Ovary (tissue), 9 donors: Measurements from ENCODE around the gene FALEC. TPM values are rescaled to one million over a fixed set of nuclear protein-coding genes. Genes with fewer than 3 reads are reported as not detected.

Experiments used
- DNase-seq, 5 donors: peaks; one replicate each; pipeline ENCODE4 v3.0.0-alpha.2; 2019 to 2020
- H3K27ac ChIP-seq, 2 donors: fragments of 200-600 bp; one replicate each; pipeline versions ENCODE4 v1.5.1 to v1.8.0; 2019 to 2022
- H3K27me3 ChIP-seq: fragments of 200-600 bp; one replicate; pipeline ENCODE4 v1.8.0; 2022
- H3K36me3 ChIP-seq: fragments of 200-600 bp; sonication (generic); one replicate; pipeline ENCODE4 v1.5.1; 2019
- H3K4me1 ChIP-seq: one replicate; pipeline ENCODE4 v1.8.1; 2013; ENCODE audit warnings: mild to moderate bottlenecking, moderate library complexity; ENCODE audit not compliant: insufficient read depth
- H3K4me3 ChIP-seq: fragments of 200-600 bp; sonication (generic); one replicate; pipeline ENCODE4 v1.5.1; 2017
- H3K9me3 ChIP-seq, 2 donors: fragments of 200-600 bp in 1 of 2; sonication (generic) in 1 of 2; one replicate each; pipeline versions ENCODE4 v1.5.1 to v1.8.1; 2013 to 2019; ENCODE audit warnings: mild to moderate bottlenecking in 1 of 2, moderate library complexity in 1 of 2
- EP300 ChIP-seq: sonication (generic); formaldehyde crosslinking; IDR thresholded peaks from one replicate; pipeline ENCODE4 v1.6.1; 2017; ENCODE audit warnings: antibody characterized with exemption
- POLR2A ChIP-seq: fragments of 450-650 bp; IDR thresholded peaks from one replicate; pipeline ENCODE4 v1.6.1; 2017; ENCODE audit warnings: antibody characterized with exemption, mild to moderate bottlenecking, moderate library complexity
- WGBS, 3 donors: extraction: QIAGEN DNeasy Blood & Tissue Kit in 1 of 3; methylation state at CpG; one replicate each; pipeline versions ENCODE4 v1.1.5 to v1.1.7; 2013 to 2017; 5-methylcytosine and 5-hydroxymethylcytosine counted together
- intact Hi-C, 4 donors: fragments of 100-400 bp; cut with DNase I; formaldehyde crosslinking; loops; one replicate each; pipeline versions ENCODE4 v1.11.0 to v1.15.1; 2022 to 2023
- polyA plus RNA-seq, 2 donors: library from polyadenylated mRNA; stranded (reverse); fragments of 200-250 nt in 1 of 2; fragments of 350-450 nt in 1 of 2; fragmentation: Illumina TruSeq in 1 of 2; extraction: RNeasy Lipid Tissue Mini Kit (QIAGEN cat#74804) in 1 of 2; gene quantifications; one replicate each; pipeline ENCODE4 v1.2.3, GENCODE V29; 2013 to 2014
- total RNA-seq, 7 donors: library from RNA; depleted of rRNA in 2 of 7; stranded (reverse); fragments of >200 nt in 2 of 7; fragmentation: NEBNext Ultra II Directional in 3 of 7; extraction: Animal tissue kit (Norgen Biotek cat#: 25700) in 3 of 7; gene quantifications; one replicate each; pipeline versions ENCODE4 v1.1.0 to v1.2.4, GENCODE V29; 2016 to 2023
- TF ChIP-seq, protein P1 (sequence below), 3 donors: fragments of 450-650 bp in 2 of 3; fragments of 200-600 bp in 1 of 3; IDR thresholded peaks; one replicate each; pipeline versions ENCODE4 v1.5.1 to v1.8.0; 2016 to 2022; ENCODE audit warnings: antibody characterized with exemption in 3 of 3, mild to moderate bottlenecking in 1 of 3
- donor health status: DM: no; HTN: no; CAD: no; lungs with moderate emphysema.
- donor health status: DM: no; HTN: no; CAD: no.
- donor health status: Bipolar disorder and iron deficiency.
- donor health status: DM: yes; HTN: yes; CAD: no.
- donor health status: DM: no; HTN: no; CAD: no.
- donor health status: DM: yes; HTN: yes; CAD: no.

FALEC gene
- total and polyA plus RNA-seq, 9 donors, result 0.51 to 1.7 (median 0.77) TPM; not detected in 5

GRCh38 chr1:150512846-150513245, 2.7 kb upstream of the FALEC start:
- Histone ChIP-seq H3K27ac (no peak overlapping the region), H3K4me3 (no peak overlapping the region), H3K9me3 (no peaks in the 10 kb centered on the region), H3K27me3 (no peaks in the 10 kb centered on the region), H3K36me3 (no peaks in the 10 kb centered on the region), H3K4me1 (no peaks in the 10 kb centered on the region)
- WGBS, 3 donors, result 22 to 43% (median 25%) methylated on average over 2 of the region's 2 CpGs
- no peak for DNase-seq
- no peak for TF ChIP-seq POLR2A
- intact Hi-C loops, result no loop called here

- TF ChIP-seq POLR2A (no peak), EP300 (no peak)
- TF ChIP-seq, protein P1, sequence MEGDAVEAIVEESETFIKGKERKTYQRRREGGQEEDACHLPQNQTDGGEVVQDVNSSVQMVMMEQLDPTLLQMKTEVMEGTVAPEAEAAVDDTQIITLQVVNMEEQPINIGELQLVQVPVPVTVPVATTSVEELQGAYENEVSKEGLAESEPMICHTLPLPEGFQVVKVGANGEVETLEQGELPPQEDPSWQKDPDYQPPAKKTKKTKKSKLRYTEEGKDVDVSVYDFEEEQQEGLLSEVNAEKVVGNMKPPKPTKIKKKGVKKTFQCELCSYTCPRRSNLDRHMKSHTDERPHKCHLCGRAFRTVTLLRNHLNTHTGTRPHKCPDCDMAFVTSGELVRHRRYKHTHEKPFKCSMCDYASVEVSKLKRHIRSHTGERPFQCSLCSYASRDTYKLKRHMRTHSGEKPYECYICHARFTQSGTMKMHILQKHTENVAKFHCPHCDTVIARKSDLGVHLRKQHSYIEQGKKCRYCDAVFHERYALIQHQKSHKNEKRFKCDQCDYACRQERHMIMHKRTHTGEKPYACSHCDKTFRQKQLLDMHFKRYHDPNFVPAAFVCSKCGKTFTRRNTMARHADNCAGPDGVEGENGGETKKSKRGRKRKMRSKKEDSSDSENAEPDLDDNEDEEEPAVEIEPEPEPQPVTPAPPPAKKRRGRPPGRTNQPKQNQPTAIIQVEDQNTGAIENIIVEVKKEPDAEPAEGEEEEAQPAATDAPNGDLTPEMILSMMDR (IDR thresholded peaks at IDR 0.05), result no peak
- 66 to 80% (median 80%) methylated on average over 7 of the region's 7 CpGs for WGBS, 3 donors
- Histone ChIP-seq H3K9me3 (no peaks in the 10 kb centered on the region), H3K27ac (no peak overlapping the region), H3K36me3 (no peaks in the 10 kb centered on the region), H3K4me3 (no peak overlapping the region), H3K27me3 (no peaks in the 10 kb centered on the region), H3K4me1 (no peaks in the 10 kb centered on the region)
- DNase-seq, result no peak
- intact Hi-C loops, result no loop called here
Measured at GRCh38 chr1:150513351-150513791, 2.2 kb upstream of the FALEC start.

DNA sequence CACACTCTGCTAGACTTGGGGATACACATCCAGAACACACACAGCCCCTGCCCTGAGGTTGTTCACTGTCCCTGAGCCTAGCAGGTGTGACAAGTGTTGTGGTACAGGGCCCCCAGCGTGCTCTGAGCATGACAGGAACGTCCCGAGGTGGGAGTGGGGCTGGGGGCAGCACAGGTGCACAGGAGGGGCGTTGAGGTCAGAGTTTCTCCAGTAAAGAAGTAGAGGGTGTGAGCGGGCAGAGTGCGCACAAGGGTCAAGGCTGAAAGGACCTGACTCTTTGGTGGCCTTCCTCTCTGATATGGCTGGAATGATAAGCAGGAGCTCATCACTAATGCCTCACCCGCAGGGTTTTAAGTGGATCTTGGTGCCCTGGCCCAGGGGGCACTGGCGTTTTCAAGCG, 1.3 kb upstream of the FALEC start:
- no peak overlapping the region for H3K4me3 ChIP-seq
- DNase-seq, result no peak
- no peaks in the 10 kb centered on the region for H3K27me3 ChIP-seq
- no peak overlapping the region for H3K27ac ChIP-seq
- H3K36me3 ChIP-seq, result no peaks in the 10 kb centered on the region
- WGBS, 3 donors, result 83 to 93% (median 86%) methylated on average over 9 of the region's 9 CpGs
- TF ChIP-seq POLR2A (no peak), EP300 (no peak)
- TF ChIP-seq, protein P1 (IDR thresholded peaks at IDR 0.05), result no peak
- no peaks in the 10 kb centered on the region for H3K4me1 ChIP-seq
- intact Hi-C loops, result no loop called here
- H3K9me3 ChIP-seq, result no peaks in the 10 kb centered on the region

GRCh38 chr1:150514913-150515327, 632 bp upstream of the FALEC start:
- Histone ChIP-seq H3K9me3 (no peaks in the 10 kb centered on the region), H3K4me1 (no peaks in the 10 kb centered on the region), H3K27ac (no peak overlapping the region), H3K36me3 (no peaks in the 10 kb centered on the region), H3K4me3 (peak overlapping the region; percentile 60), H3K27me3 (no peaks in the 10 kb centered on the region)
- TF ChIP-seq, protein P1 (IDR thresholded peaks at IDR 0.05), result peak in 1 of 3 donors; percentile 12
- no peak for TF ChIP-seq EP300
- TF ChIP-seq POLR2A, result no peak
- intact Hi-C loops, result no loop called here
- no peak for DNase-seq
- WGBS, 3 donors, result 16 to 27% (median 23%) methylated on average over 21 of the region's 21 CpGs

DNA sequence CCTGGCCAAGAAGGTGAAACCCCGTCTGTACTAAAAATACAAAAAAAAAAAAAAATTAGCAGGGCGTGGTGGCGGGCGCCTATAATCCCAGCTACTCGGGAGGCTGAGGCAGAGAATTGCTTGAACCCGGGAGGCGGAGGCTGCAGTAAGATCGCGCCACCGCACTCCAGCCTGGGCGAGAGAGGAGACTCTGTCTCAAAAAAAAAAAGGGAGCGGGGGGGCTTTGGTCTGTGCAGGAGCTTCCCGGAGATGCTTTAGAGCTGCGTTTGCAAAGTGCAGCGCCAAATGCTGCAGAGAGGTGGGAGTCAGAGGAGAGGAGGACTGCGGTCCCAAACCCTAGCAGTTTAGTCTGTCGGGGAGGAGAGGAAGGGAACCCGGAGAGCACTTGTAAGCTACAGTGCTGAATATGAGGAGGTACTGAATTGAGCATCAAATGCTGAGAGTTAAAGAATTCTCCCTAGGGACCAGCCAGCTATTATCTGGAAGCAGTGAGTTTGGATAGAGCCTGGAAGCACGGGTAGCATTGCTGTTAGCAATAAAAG, 569 bp downstream of the FALEC start:
- no peaks in the 10 kb centered on the region for H3K36me3 ChIP-seq
- peak overlapping the region; percentile 60 for H3K4me3 ChIP-seq
- peak overlapping the region in 1 of 2 donors; percentile 3 for H3K27ac ChIP-seq
- intact Hi-C loops, result no loop called here
- H3K4me1 ChIP-seq, result no peaks in the 10 kb centered on the region
- no peaks in the 10 kb centered on the region for H3K9me3 ChIP-seq
- peak in 1 of 5 donors; percentile 27 for DNase-seq
- H3K27me3 ChIP-seq, result no peaks in the 10 kb centered on the region
- TF ChIP-seq EP300, result no peak
- TF ChIP-seq, protein P1 (IDR thresholded peaks at IDR 0.05), result peak in 1 of 3 donors; percentile 6
- TF ChIP-seq POLR2A, result no peak
- WGBS, 3 donors, result 0 to 1% (median 1%) methylated on average over 19 of the region's 19 CpGs
